HEK293 (cell line): Measurements from ENCODE around the gene POMC.

Experiments
- CTCF ChIA-PET: fragments of 350-600 bp; formaldehyde crosslinking; extraction: SDS; loops from one replicate; lab custom pipeline; 2021; ENCODE audit warnings: antibody characterized with exemption; lab: Yijun Ruan, JAX
- POLR2A ChIA-PET: fragments of 300-600 bp; formaldehyde crosslinking; extraction: SDS; loops from one replicate; lab custom pipeline; 2020; ENCODE audit warnings: antibody characterized with exemption, inconsistent platforms; lab: Yijun Ruan, JAX
- H3K27ac ChIP-seq: fragments of 200-500 bp; sonication (Bioruptor generic); 2 replicates; pipeline ENCODE4 v1.5.1; 2014; ENCODE audit warnings: low read depth, low read length, control low read depth, inconsistent platforms; ENCODE audit errors: extremely low read depth
- H3K36me3 ChIP-seq, 2 experiments: fragments of 200-500 bp in 1 of 2; sonication (Bioruptor generic) in 1 of 2; 1 replicate in 1 of 2; 2 replicates in 1 of 2; pipeline ENCODE4 v1.5.1; 2014 to 2017; ENCODE audit warnings: inconsistent platforms in 2 of 2, low read length in 2 of 2; ENCODE audit not compliant: control insufficient read depth in 2 of 2, insufficient read depth in 1 of 2
- H3K4me1 ChIP-seq: fragments of 200-500 bp; sonication (Bioruptor generic); 2 replicates; pipeline ENCODE4 v1.5.1; 2014; ENCODE audit warnings: mild to moderate bottlenecking, low read length, inconsistent platforms; ENCODE audit not compliant: control insufficient read depth, insufficient read depth
- H3K4me3 ChIP-seq: 2 replicates; pipeline ENCODE4 v1.5.1; 2011; ENCODE audit warnings: low read depth, mild to moderate bottlenecking, control low read depth, low read length, moderate library complexity
- H3K9me3 ChIP-seq: fragments of 200-500 bp; sonication (Bioruptor generic); 2 replicates; pipeline ENCODE4 v1.5.1; 2014; ENCODE audit warnings: low read depth, low read length, inconsistent platforms; ENCODE audit not compliant: control insufficient read depth, insufficient read depth
- SALL2 ChIP-seq: fragments of 450-650 bp; formaldehyde crosslinking; IDR thresholded peaks from 2 replicates; pipeline ENCODE4 v1.5.0; 2017; ENCODE audit warnings: missing biosample characterization, mild to moderate bottlenecking, missing genetic modification characterization, borderline replicate concordance
- SP2 ChIP-seq: fragments of 450-650 bp; formaldehyde crosslinking; IDR thresholded peaks from 2 replicates; pipeline ENCODE4 v1.5.1; 2016; ENCODE audit warnings: missing biosample characterization, missing genetic modification characterization
- ZIC2 ChIP-seq: fragments of 450-650 bp; formaldehyde crosslinking; IDR thresholded peaks from 2 replicates; pipeline ENCODE4 v1.5.1; 2016; ENCODE audit warnings: missing biosample characterization, missing genetic modification characterization
- ZNF138 ChIP-seq: fragments of 450-650 bp; formaldehyde crosslinking; IDR thresholded peaks from 2 replicates; pipeline ENCODE4 v1.5.1; 2016; ENCODE audit warnings: missing biosample characterization, missing genetic modification characterization, borderline replicate concordance
- ZNF175 ChIP-seq: fragments of 450-650 bp; formaldehyde crosslinking; IDR thresholded peaks from 2 replicates; pipeline ENCODE4 v1.5.1; 2016; ENCODE audit warnings: missing biosample characterization, missing genetic modification characterization
- ZNF433 ChIP-seq: fragments of 450-650 bp; formaldehyde crosslinking; IDR thresholded peaks from 2 replicates; pipeline ENCODE4 v1.5.1; 2016; ENCODE audit warnings: missing biosample characterization, missing genetic modification characterization, low read depth
- ZNF548 ChIP-seq: fragments of 450-650 bp; formaldehyde crosslinking; IDR thresholded peaks from 2 replicates; pipeline ENCODE4 v1.5.1; 2016; ENCODE audit warnings: missing biosample characterization, missing genetic modification characterization
- ZNF623 ChIP-seq: fragments of 450-650 bp; formaldehyde crosslinking; IDR thresholded peaks from 2 replicates; pipeline ENCODE4 v1.5.1; 2016; ENCODE audit warnings: missing biosample characterization, missing genetic modification characterization
- ZNF791 ChIP-seq: fragments of 450-650 bp; formaldehyde crosslinking; IDR thresholded peaks from 2 replicates; pipeline ENCODE4 v1.5.1; 2016; ENCODE audit warnings: missing biosample characterization, missing genetic modification characterization
- ZSCAN30 ChIP-seq: fragments of 450-650 bp; IDR thresholded peaks from 2 replicates; pipeline ENCODE4 v1.5.1; 2018; ENCODE audit warnings: missing biosample characterization, mild to moderate bottlenecking, missing genetic modification characterization, moderate library complexity
- TF ChIP-seq, protein P1 (sequence below): fragments of 450-650 bp; formaldehyde crosslinking; IDR thresholded peaks from 2 replicates; pipeline ENCODE4 v1.5.1; 2016; ENCODE audit warnings: missing biosample characterization, missing genetic modification characterization
- TF ChIP-seq, protein P2 (sequence below): fragments of 450-650 bp; formaldehyde crosslinking; IDR thresholded peaks from 2 replicates; pipeline ENCODE4 v1.5.1; 2017; ENCODE audit warnings: missing biosample characterization, missing genetic modification characterization
- TF ChIP-seq, protein P3 (sequence below): fragments of 450-650 bp; formaldehyde crosslinking; IDR thresholded peaks from 2 replicates; pipeline ENCODE4 v1.5.1; 2017; ENCODE audit warnings: missing biosample characterization, missing genetic modification characterization
- TF ChIP-seq, protein P4 (sequence below): fragments of 450-650 bp; formaldehyde crosslinking; IDR thresholded peaks from 2 replicates; pipeline ENCODE4 v1.5.1; 2016; ENCODE audit warnings: missing biosample characterization, missing genetic modification characterization, borderline replicate concordance
- TF ChIP-seq, protein P5 (sequence below): fragments of 450-650 bp; formaldehyde crosslinking; IDR thresholded peaks from 2 replicates; pipeline ENCODE4 v1.5.1; 2016; ENCODE audit warnings: missing biosample characterization, missing genetic modification characterization, borderline replicate concordance
- TF ChIP-seq, protein P6 (sequence below): fragments of 450-650 bp; formaldehyde crosslinking; IDR thresholded peaks from 2 replicates; pipeline ENCODE4 v1.5.1; 2017; ENCODE audit warnings: missing biosample characterization, missing genetic modification characterization
- TF ChIP-seq, protein P7 (sequence below): fragments of 450-650 bp; formaldehyde crosslinking; IDR thresholded peaks from 2 replicates; pipeline ENCODE4 v1.5.1; 2016; ENCODE audit warnings: missing biosample characterization, missing genetic modification characterization, low read depth

Gene POMC

DNA sequence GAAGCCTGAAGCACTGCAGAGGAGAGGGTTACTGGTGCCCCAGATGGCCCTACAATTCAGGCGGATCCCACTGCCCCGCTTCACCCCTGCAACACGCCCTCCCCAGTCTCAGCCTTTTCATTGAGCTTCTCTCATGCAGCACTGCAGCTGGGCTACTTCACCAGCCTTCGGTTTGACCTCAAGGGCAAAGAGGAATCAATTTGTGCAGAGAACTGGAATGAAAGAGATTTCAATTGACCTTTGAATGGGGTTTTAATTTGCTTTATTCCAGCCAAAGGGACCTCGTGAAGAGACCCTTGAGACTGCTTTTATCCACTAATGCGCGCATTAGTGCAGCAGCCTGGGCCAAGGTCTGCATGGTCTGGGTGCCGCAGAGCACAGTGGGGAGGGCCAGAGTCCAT is 8.8 kb upstream of the POMC start:
- CTCF ChIA-PET = interaction anchor here (0.7 kb wide), 1 partner anchor 202 kb away, joined by 3 read pairs; no protein-coding TSS in a partner anchor
- POLR2A ChIA-PET = no interaction called here
- no peaks in the 10 kb centered on the region for H3K36me3 ChIP-seq
- no peak overlapping the region for H3K27ac ChIP-seq
- no peak overlapping the region for H3K4me3 ChIP-seq
- no peaks in the 10 kb centered on the region for H3K9me3 ChIP-seq
- H3K4me1 ChIP-seq = no peaks in the 10 kb centered on the region
- TF ChIP-seq, protein P1, sequence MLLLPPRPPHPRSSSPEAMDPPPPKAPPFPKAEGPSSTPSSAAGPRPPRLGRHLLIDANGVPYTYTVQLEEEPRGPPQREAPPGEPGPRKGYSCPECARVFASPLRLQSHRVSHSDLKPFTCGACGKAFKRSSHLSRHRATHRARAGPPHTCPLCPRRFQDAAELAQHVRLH (tag by site-specific recombination) = no peak
- TF ChIP-seq, protein P2, sequence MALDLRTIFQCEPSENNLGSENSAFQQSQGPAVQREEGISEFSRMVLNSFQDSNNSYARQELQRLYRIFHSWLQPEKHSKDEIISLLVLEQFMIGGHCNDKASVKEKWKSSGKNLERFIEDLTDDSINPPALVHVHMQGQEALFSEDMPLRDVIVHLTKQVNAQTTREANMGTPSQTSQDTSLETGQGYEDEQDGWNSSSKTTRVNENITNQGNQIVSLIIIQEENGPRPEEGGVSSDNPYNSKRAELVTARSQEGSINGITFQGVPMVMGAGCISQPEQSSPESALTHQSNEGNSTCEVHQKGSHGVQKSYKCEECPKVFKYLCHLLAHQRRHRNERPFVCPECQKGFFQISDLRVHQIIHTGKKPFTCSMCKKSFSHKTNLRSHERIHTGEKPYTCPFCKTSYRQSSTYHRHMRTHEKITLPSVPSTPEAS (tag by site-specific recombination) = no peak
- TF ChIP-seq, protein P3, sequence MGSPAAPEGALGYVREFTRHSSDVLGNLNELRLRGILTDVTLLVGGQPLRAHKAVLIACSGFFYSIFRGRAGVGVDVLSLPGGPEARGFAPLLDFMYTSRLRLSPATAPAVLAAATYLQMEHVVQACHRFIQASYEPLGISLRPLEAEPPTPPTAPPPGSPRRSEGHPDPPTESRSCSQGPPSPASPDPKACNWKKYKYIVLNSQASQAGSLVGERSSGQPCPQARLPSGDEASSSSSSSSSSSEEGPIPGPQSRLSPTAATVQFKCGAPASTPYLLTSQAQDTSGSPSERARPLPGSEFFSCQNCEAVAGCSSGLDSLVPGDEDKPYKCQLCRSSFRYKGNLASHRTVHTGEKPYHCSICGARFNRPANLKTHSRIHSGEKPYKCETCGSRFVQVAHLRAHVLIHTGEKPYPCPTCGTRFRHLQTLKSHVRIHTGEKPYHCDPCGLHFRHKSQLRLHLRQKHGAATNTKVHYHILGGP (tag by site-specific recombination) = no peak
- TF ChIP-seq ZNF623 (tag by site-specific recombination) (no peak), ZNF138 (tag by site-specific recombination) (no peak), SALL2 (tag by site-specific recombination) (no peak), SP2 (tag by site-specific recombination) (no peak), ZSCAN30 (tag by site-specific recombination) (no peak), ZIC2 (tag by site-specific recombination) (no peak), ZNF433 (tag by site-specific recombination) (no peak), ZNF791 (tag by site-specific recombination) (no peak), ZNF175 (tag by site-specific recombination) (no peak), ZNF548 (no peak)
- TF ChIP-seq, protein P4, sequence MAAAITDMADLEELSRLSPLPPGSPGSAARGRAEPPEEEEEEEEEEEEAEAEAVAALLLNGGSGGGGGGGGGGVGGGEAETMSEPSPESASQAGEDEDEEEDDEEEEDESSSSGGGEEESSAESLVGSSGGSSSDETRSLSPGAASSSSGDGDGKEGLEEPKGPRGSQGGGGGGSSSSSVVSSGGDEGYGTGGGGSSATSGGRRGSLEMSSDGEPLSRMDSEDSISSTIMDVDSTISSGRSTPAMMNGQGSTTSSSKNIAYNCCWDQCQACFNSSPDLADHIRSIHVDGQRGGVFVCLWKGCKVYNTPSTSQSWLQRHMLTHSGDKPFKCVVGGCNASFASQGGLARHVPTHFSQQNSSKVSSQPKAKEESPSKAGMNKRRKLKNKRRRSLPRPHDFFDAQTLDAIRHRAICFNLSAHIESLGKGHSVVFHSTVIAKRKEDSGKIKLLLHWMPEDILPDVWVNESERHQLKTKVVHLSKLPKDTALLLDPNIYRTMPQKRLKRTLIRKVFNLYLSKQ (tag by site-specific recombination) = no peak
- TF ChIP-seq, protein P5, sequence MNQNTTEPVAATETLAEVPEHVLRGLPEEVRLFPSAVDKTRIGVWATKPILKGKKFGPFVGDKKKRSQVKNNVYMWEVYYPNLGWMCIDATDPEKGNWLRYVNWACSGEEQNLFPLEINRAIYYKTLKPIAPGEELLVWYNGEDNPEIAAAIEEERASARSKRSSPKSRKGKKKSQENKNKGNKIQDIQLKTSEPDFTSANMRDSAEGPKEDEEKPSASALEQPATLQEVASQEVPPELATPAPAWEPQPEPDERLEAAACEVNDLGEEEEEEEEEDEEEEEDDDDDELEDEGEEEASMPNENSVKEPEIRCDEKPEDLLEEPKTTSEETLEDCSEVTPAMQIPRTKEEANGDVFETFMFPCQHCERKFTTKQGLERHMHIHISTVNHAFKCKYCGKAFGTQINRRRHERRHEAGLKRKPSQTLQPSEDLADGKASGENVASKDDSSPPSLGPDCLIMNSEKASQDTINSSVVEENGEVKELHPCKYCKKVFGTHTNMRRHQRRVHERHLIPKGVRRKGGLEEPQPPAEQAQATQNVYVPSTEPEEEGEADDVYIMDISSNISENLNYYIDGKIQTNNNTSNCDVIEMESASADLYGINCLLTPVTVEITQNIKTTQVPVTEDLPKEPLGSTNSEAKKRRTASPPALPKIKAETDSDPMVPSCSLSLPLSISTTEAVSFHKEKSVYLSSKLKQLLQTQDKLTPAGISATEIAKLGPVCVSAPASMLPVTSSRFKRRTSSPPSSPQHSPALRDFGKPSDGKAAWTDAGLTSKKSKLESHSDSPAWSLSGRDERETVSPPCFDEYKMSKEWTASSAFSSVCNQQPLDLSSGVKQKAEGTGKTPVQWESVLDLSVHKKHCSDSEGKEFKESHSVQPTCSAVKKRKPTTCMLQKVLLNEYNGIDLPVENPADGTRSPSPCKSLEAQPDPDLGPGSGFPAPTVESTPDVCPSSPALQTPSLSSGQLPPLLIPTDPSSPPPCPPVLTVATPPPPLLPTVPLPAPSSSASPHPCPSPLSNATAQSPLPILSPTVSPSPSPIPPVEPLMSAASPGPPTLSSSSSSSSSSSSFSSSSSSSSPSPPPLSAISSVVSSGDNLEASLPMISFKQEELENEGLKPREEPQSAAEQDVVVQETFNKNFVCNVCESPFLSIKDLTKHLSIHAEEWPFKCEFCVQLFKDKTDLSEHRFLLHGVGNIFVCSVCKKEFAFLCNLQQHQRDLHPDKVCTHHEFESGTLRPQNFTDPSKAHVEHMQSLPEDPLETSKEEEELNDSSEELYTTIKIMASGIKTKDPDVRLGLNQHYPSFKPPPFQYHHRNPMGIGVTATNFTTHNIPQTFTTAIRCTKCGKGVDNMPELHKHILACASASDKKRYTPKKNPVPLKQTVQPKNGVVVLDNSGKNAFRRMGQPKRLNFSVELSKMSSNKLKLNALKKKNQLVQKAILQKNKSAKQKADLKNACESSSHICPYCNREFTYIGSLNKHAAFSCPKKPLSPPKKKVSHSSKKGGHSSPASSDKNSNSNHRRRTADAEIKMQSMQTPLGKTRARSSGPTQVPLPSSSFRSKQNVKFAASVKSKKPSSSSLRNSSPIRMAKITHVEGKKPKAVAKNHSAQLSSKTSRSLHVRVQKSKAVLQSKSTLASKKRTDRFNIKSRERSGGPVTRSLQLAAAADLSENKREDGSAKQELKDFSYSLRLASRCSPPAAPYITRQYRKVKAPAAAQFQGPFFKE (tag by site-specific recombination) = no peak
- TF ChIP-seq, protein P6, sequence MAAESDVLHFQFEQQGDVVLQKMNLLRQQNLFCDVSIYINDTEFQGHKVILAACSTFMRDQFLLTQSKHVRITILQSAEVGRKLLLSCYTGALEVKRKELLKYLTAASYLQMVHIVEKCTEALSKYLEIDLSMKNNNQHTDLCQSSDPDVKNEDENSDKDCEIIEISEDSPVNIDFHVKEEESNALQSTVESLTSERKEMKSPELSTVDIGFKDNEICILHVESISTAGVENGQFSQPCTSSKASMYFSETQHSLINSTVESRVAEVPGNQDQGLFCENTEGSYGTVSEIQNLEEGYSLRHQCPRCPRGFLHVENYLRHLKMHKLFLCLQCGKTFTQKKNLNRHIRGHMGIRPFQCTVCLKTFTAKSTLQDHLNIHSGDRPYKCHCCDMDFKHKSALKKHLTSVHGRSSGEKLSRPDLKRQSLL (tag by site-specific recombination) = no peak
- TF ChIP-seq, protein P7, sequence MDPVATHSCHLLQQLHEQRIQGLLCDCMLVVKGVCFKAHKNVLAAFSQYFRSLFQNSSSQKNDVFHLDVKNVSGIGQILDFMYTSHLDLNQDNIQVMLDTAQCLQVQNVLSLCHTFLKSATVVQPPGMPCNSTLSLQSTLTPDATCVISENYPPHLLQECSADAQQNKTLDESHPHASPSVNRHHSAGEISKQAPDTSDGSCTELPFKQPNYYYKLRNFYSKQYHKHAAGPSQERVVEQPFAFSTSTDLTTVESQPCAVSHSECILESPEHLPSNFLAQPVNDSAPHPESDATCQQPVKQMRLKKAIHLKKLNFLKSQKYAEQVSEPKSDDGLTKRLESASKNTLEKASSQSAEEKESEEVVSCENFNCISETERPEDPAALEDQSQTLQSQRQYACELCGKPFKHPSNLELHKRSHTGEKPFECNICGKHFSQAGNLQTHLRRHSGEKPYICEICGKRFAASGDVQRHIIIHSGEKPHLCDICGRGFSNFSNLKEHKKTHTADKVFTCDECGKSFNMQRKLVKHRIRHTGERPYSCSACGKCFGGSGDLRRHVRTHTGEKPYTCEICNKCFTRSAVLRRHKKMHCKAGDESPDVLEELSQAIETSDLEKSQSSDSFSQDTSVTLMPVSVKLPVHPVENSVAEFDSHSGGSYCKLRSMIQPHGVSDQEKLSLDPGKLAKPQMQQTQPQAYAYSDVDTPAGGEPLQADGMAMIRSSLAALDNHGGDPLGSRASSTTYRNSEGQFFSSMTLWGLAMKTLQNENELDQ (tag by site-specific recombination) = no peak
